ENCODE results near the gene LRRC66.

Gene LRRC66

GRCh38 chr4:52006887-52007286 lies 13.3 kb downstream of the LRRC66 start:
- H3K27ac ChIP-seq (ENCODE audit: low read depth, low read length), result no peak overlapping the region
- H3K27me3 ChIP-seq (ENCODE audit: control insufficient read depth, insufficient read depth, low read length), result no peaks in the 10 kb centered on the region
- no peaks in the 10 kb centered on the region for H3K36me3 ChIP-seq (ENCODE audit: control insufficient read depth, insufficient read depth, low read length)
- no peaks in the 10 kb centered on the region for H3K4me1 ChIP-seq (ENCODE audit: control insufficient read depth, insufficient read depth, low read length)
- H3K4me3 ChIP-seq (ENCODE audit: low read length), result no peak overlapping the region
- no peak overlapping the region for H3K9ac ChIP-seq (ENCODE audit: low read length)

- Histone ChIP-seq H3K27me3 (ENCODE audit: control insufficient read depth, insufficient read depth, low read length) (no peaks in the 10 kb centered on the region), H3K4me1 (ENCODE audit: control insufficient read depth, insufficient read depth, low read length) (no peaks in the 10 kb centered on the region), H3K4me3 (ENCODE audit: low read length) (no peak overlapping the region), H3K36me3 (ENCODE audit: control insufficient read depth, insufficient read depth, low read length) (no peaks in the 10 kb centered on the region), H3K9ac (ENCODE audit: low read length) (no peak overlapping the region), H3K27ac (ENCODE audit: low read depth, low read length) (no peak overlapping the region)
Observed at GRCh38 chr4:52005604-52006273, 14.4 kb downstream of the LRRC66 start.

GRCh38 chr4:52004414-52004813 lies 15.7 kb downstream of the LRRC66 start:
- H3K4me1 ChIP-seq (ENCODE audit: control insufficient read depth, insufficient read depth, low read length), result no peaks in the 10 kb centered on the region

GRCh38 chr4:52001616-52002015 lies 18.5 kb downstream of the LRRC66 start:
- Histone ChIP-seq H3K27ac (ENCODE audit: low read depth, low read length) (no peak overlapping the region), H3K4me3 (ENCODE audit: low read length) (no peak overlapping the region), H3K27me3 (ENCODE audit: control insufficient read depth, insufficient read depth, low read length) (no peaks in the 10 kb centered on the region), H3K36me3 (ENCODE audit: control insufficient read depth, insufficient read depth, low read length) (no peaks in the 10 kb centered on the region), H3K9ac (ENCODE audit: low read length) (no peak overlapping the region), H3K4me1 (ENCODE audit: control insufficient read depth, insufficient read depth, low read length) (no peaks in the 10 kb centered on the region)

More at GRCh38 chr4:52004414-52004813, 15.7 kb downstream of the LRRC66 start:
- no peaks in the 10 kb centered on the region for H3K27me3 ChIP-seq (ENCODE audit: control insufficient read depth, insufficient read depth, low read length)
- no peak overlapping the region for H3K27ac ChIP-seq (ENCODE audit: low read depth, low read length)
- no peak overlapping the region for H3K4me3 ChIP-seq (ENCODE audit: low read length)
- H3K36me3 ChIP-seq (ENCODE audit: control insufficient read depth, insufficient read depth, low read length), result no peaks in the 10 kb centered on the region
- H3K9ac ChIP-seq (ENCODE audit: low read length), result no peak overlapping the region

GRCh38 chr4:51999250-51999649 lies 20.9 kb downstream of the LRRC66 start:
- no peaks in the 10 kb centered on the region for H3K36me3 ChIP-seq (ENCODE audit: control insufficient read depth, insufficient read depth, low read length)
- no peak overlapping the region for H3K27ac ChIP-seq (ENCODE audit: low read depth, low read length)
- no peaks in the 10 kb centered on the region for H3K27me3 ChIP-seq (ENCODE audit: control insufficient read depth, insufficient read depth, low read length)
- no peak overlapping the region for H3K4me3 ChIP-seq (ENCODE audit: low read length)
- no peak overlapping the region for H3K9ac ChIP-seq (ENCODE audit: low read length)
- H3K4me1 ChIP-seq (ENCODE audit: control insufficient read depth, insufficient read depth, low read length), result no peaks in the 10 kb centered on the region

GRCh38 chr4:51998837-51999236 lies 21.3 kb downstream of the LRRC66 start:
- H3K9ac ChIP-seq (ENCODE audit: low read length), result no peak overlapping the region
- no peak overlapping the region for H3K4me3 ChIP-seq (ENCODE audit: low read length)
- H3K27me3 ChIP-seq (ENCODE audit: control insufficient read depth, insufficient read depth, low read length), result no peaks in the 10 kb centered on the region
- no peaks in the 10 kb centered on the region for H3K36me3 ChIP-seq (ENCODE audit: control insufficient read depth, insufficient read depth, low read length)
- no peaks in the 10 kb centered on the region for H3K4me1 ChIP-seq (ENCODE audit: control insufficient read depth, insufficient read depth, low read length)
- H3K27ac ChIP-seq (ENCODE audit: low read depth, low read length), result no peak overlapping the region

- Histone ChIP-seq H3K27ac (ENCODE audit: low read depth, low read length) (no peak overlapping the region), H3K4me1 (ENCODE audit: control insufficient read depth, insufficient read depth, low read length) (no peaks in the 10 kb centered on the region), H3K36me3 (ENCODE audit: control insufficient read depth, insufficient read depth, low read length) (no peaks in the 10 kb centered on the region), H3K27me3 (ENCODE audit: control insufficient read depth, insufficient read depth, low read length) (no peaks in the 10 kb centered on the region), H3K4me3 (ENCODE audit: low read length) (no peak overlapping the region), H3K9ac (ENCODE audit: low read length) (no peak overlapping the region)
Observed at GRCh38 chr4:51997647-51998046, 22.5 kb downstream of the LRRC66 start.

- H3K4me3 ChIP-seq (ENCODE audit: low read length), result no peak overlapping the region
- no peak overlapping the region for H3K9ac ChIP-seq (ENCODE audit: low read length)
- H3K36me3 ChIP-seq (ENCODE audit: control insufficient read depth, insufficient read depth, low read length), result no peaks in the 10 kb centered on the region
Observed at GRCh38 chr4:51995647-51996220, 24.4 kb downstream of the LRRC66 start.

GRCh38 chr4:51965862-51966261 lies 54.3 kb downstream of the LRRC66 start:
- Histone ChIP-seq H3K27ac (ENCODE audit: low read depth, low read length) (no peak overlapping the region), H3K9ac (ENCODE audit: low read length) (no peak overlapping the region), H3K27me3 (ENCODE audit: control insufficient read depth, insufficient read depth, low read length) (no peaks in the 10 kb centered on the region), H3K4me3 (ENCODE audit: low read length) (no peak overlapping the region), H3K36me3 (ENCODE audit: control insufficient read depth, insufficient read depth, low read length) (no peaks in the 10 kb centered on the region), H3K4me1 (ENCODE audit: control insufficient read depth, insufficient read depth, low read length) (no peaks in the 10 kb centered on the region)

More at GRCh38 chr4:51995647-51996220, 24.4 kb downstream of the LRRC66 start:
- H3K4me1 ChIP-seq (ENCODE audit: control insufficient read depth, insufficient read depth, low read length), result no peaks in the 10 kb centered on the region
- no peak overlapping the region for H3K27ac ChIP-seq (ENCODE audit: low read depth, low read length)
- H3K27me3 ChIP-seq (ENCODE audit: control insufficient read depth, insufficient read depth, low read length), result no peaks in the 10 kb centered on the region

- no peaks in the 10 kb centered on the region for H3K36me3 ChIP-seq (ENCODE audit: control insufficient read depth, insufficient read depth, low read length)
- H3K9ac ChIP-seq (ENCODE audit: low read length), result no peak overlapping the region
- no peak overlapping the region for H3K4me3 ChIP-seq (ENCODE audit: low read length)
- H3K27ac ChIP-seq (ENCODE audit: low read depth, low read length), result no peak overlapping the region
- no peaks in the 10 kb centered on the region for H3K27me3 ChIP-seq (ENCODE audit: control insufficient read depth, insufficient read depth, low read length)
- H3K4me1 ChIP-seq (ENCODE audit: control insufficient read depth, insufficient read depth, low read length), result no peaks in the 10 kb centered on the region
Observed at GRCh38 chr4:51963841-51964517, 56.2 kb downstream of the LRRC66 start.

GRCh38 chr4:51960486-51960885 lies 59.7 kb downstream of the LRRC66 start:
- H3K36me3 ChIP-seq (ENCODE audit: control insufficient read depth, insufficient read depth, low read length), result no peaks in the 10 kb centered on the region
- H3K27ac ChIP-seq (ENCODE audit: low read depth, low read length), result no peak overlapping the region
- no peaks in the 10 kb centered on the region for H3K4me1 ChIP-seq (ENCODE audit: control insufficient read depth, insufficient read depth, low read length)
- no peak overlapping the region for H3K4me3 ChIP-seq (ENCODE audit: low read length)
- H3K27me3 ChIP-seq (ENCODE audit: control insufficient read depth, insufficient read depth, low read length), result no peaks in the 10 kb centered on the region
- no peak overlapping the region for H3K9ac ChIP-seq (ENCODE audit: low read length)

- no peak overlapping the region for H3K27ac ChIP-seq (ENCODE audit: low read depth, low read length)
- no peaks in the 10 kb centered on the region for H3K27me3 ChIP-seq (ENCODE audit: control insufficient read depth, insufficient read depth, low read length)
Observed at GRCh38 chr4:51958199-51958968, 61.8 kb downstream of the LRRC66 start.

More at GRCh38 chr4:51958199-51958968, 61.8 kb downstream of the LRRC66 start:
- Histone ChIP-seq H3K4me1 (ENCODE audit: control insufficient read depth, insufficient read depth, low read length) (no peaks in the 10 kb centered on the region), H3K4me3 (ENCODE audit: low read length) (no peak overlapping the region), H3K9ac (ENCODE audit: low read length) (no peak overlapping the region), H3K36me3 (ENCODE audit: control insufficient read depth, insufficient read depth, low read length) (no peaks in the 10 kb centered on the region)

All from rectal smooth muscle tissue (tissue), 1 donor.